Uterus (tissue), 4 donors: ENCODE data around the gene IL32. TPM values are rescaled to one million over a fixed set of nuclear protein-coding genes. Genes with fewer than 3 reads are reported as not detected.

Experiments
- DNase-seq, 2 donors: peaks; one replicate each; pipeline ENCODE4 v3.0.0-alpha.2; 2019 to 2020
- H3K27ac ChIP-seq, 2 donors: fragments of 200-600 bp; sonication (generic); 1 replicate in 1 of 2; 2 replicates in 1 of 2; pipeline ENCODE4 v1.5.1; 2016 to 2018
- H3K27me3 ChIP-seq, 2 donors: fragments of 200-600 bp; sonication (generic); one replicate each; pipeline ENCODE4 v1.5.1; 2018 to 2019; ENCODE audit warnings: control low read depth in 1 of 2
- H3K36me3 ChIP-seq, 2 donors: fragments of 200-600 bp; sonication (generic); one replicate each; pipeline ENCODE4 v1.5.1; 2019; ENCODE audit warnings: control low read depth in 1 of 2
- H3K4me1 ChIP-seq, 2 donors: fragments of 200-600 bp; sonication (generic); one replicate each; pipeline ENCODE4 v1.5.1; 2018 to 2019; ENCODE audit warnings: control low read depth in 1 of 2
- H3K4me3 ChIP-seq, 2 donors: fragments of 200-600 bp; sonication (generic); 1 replicate in 1 of 2; 2 replicates in 1 of 2; pipeline ENCODE4 v1.5.1; 2018 to 2019; ENCODE audit warnings: mild to moderate bottlenecking in 1 of 2
- H3K9me3 ChIP-seq, 2 donors: fragments of 200-600 bp; sonication (generic); one replicate each; pipeline ENCODE4 v1.5.1; 2019; ENCODE audit warnings: control low read depth in 1 of 2
- POLR2A ChIP-seq, 2 donors: fragments of 450-650 bp; IDR thresholded peaks; one replicate each; pipeline ENCODE4 v1.6.1; 2016; ENCODE audit warnings: antibody characterized with exemption in 2 of 2, mild to moderate bottlenecking in 1 of 2, moderate library complexity in 1 of 2
- intact Hi-C: fragments of 100-400 bp; cut with DNase I; formaldehyde crosslinking; loops from one replicate; pipeline ENCODE4 v1.15.1; 2023; ENCODE audit warnings: low total_unique reads
- total RNA-seq, 4 donors: library from RNA; depleted of rRNA in 3 of 4; stranded (reverse); fragments of >200 nt in 3 of 4; gene quantifications; one replicate each; pipeline versions ENCODE4 v1.1.0 to v1.2.4, GENCODE V29; 2014 to 2023
- TF ChIP-seq, protein P1 (sequence below), 4 experiments: fragments of 200-600 bp in 2 of 4; fragments of 450-650 bp in 2 of 4; sonication (generic) in 2 of 4; IDR thresholded peaks; one replicate each; pipeline ENCODE4 v1.5.1; 2016 to 2019; ENCODE audit warnings: antibody characterized with exemption in 4 of 4, mild to moderate bottlenecking in 2 of 4, moderate library complexity in 1 of 4
- donor health status: DM: yes; HTN: yes; CAD: no.

IL32 gene
- total RNA-seq, 4 donors from 2014 or later, result 7.5 to 37.1 (median 20.9) TPM

DNA sequence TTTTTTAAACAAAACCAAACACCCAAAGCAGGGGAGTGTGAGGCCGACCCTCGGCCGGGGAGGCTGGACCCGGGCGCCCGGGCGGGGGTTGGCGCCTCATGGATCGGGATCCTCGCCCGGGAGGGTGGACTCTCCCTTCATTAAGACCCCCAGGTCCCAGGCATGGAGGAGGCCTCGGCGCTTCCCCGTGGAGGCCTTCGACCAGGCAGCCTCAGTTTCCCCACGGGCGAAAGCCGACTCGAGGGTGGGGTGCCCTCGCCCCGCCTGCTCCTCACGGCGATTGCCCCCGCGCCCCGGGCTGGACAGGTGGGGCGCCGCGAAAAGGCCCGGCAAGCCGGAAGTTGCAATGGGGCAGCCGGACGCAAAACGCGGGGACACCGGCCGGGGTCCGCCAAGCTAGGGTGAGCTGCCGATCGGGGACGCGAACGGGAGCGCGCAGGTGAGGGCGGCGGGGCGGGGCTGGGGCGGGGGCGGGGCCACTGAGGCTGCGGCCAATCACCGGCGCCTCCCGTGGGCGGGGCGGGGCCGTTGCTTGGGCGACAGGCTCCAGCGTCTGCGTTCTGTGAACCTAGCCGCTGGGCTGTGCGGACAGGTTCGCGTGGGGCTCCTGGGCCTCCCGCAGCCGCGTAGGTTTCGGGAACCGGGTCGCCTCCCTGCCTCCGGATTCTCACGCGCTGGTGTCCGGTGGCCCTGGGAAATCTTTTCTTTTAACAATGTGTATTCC, 40.9 kb downstream of the IL32 start:
- H3K36me3 ChIP-seq, result no peaks in the 10 kb centered on the region
- peak overlapping the region; percentile 74 for H3K27ac ChIP-seq
- intact Hi-C loops, result no loop called here
- H3K4me1 ChIP-seq, result peaks cover 0 to 7% of the 10 kb centered on the region in 2 donors
- H3K4me3 ChIP-seq, result peak overlapping the region; percentile 51 to 60
- DNase-seq, result peak; percentile 89
- no peaks in the 10 kb centered on the region for H3K27me3 ChIP-seq
- peak in 1 of 2 donors; percentile 64 for TF ChIP-seq POLR2A (IDR thresholded peaks at IDR 0.05)
- TF ChIP-seq, protein P1, sequence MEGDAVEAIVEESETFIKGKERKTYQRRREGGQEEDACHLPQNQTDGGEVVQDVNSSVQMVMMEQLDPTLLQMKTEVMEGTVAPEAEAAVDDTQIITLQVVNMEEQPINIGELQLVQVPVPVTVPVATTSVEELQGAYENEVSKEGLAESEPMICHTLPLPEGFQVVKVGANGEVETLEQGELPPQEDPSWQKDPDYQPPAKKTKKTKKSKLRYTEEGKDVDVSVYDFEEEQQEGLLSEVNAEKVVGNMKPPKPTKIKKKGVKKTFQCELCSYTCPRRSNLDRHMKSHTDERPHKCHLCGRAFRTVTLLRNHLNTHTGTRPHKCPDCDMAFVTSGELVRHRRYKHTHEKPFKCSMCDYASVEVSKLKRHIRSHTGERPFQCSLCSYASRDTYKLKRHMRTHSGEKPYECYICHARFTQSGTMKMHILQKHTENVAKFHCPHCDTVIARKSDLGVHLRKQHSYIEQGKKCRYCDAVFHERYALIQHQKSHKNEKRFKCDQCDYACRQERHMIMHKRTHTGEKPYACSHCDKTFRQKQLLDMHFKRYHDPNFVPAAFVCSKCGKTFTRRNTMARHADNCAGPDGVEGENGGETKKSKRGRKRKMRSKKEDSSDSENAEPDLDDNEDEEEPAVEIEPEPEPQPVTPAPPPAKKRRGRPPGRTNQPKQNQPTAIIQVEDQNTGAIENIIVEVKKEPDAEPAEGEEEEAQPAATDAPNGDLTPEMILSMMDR (IDR thresholded peaks at IDR 0.05), result peak in 1 of 4 experiments; percentile 19
- no peaks in the 10 kb centered on the region for H3K9me3 ChIP-seq

DNA sequence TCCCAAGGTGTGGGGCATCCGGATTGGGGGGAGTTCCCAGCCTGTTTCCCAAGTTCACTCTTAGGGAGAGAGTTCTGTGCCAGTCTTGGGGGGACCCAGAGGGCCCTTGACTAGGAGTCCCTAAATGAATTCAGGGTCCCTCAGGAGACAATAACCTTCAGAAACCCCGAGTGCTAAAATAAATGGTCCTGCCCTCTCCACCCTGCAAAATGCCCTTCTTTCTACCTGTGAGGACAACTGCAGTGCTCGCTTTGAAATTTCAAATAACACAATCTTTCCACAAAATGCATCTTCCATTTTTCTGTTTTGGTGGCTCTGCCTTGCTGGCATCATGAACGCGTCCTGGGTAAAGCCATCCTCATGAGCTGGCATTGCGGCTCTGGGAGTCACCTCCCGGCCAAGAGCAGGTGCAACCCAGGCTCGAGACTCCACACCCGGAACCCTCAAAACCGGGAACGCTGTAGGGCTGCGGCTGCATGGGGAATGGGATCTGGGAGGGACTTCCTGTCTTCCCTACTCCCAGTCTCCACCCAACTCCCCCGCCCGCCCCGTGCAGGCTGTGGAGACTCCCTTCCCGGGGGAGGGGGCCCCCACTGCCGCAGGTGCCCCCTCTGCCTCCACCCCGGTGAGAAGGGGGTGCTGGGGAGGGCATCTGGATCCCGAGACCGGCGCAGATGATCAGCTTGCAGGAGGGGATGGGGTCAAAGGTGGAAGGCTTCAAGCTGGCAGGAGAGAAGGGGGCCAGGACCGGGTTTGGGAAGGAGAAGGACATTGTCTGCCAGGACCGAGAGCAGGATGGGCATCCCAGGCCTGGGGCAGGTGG, 46.8 kb downstream of the IL32 start, which contains the start of gene ZNF205:
Gene ZNF205 (plus strand): TSS at position 529 of the 823 bp plus-strand sequence. CDS start 845 bp downstream, outside the sequence.
- peak; percentile 70 to 72 for DNase-seq
- TF ChIP-seq POLR2A (IDR thresholded peaks at IDR 0.05), result no peak
- TF ChIP-seq, protein P1 (IDR thresholded peaks at IDR 0.05), result peak in 1 of 4 experiments; percentile 10
- peak within 1 kb of the TSS; percentile 72 to 74 for H3K4me3 ChIP-seq
- H3K4me1 ChIP-seq, result peaks cover 0 to 5% of the 10 kb centered on the region in 2 donors
- H3K9me3 ChIP-seq, result no peaks in the 10 kb centered on the region
- intact Hi-C loops, result no loop called here
- H3K27ac ChIP-seq, result peak within 1 kb of the TSS; percentile 79 to 81
- H3K27me3 ChIP-seq, result no peaks in the 10 kb centered on the region
- no peaks in the 10 kb centered on the region for H3K36me3 ChIP-seq

DNA sequence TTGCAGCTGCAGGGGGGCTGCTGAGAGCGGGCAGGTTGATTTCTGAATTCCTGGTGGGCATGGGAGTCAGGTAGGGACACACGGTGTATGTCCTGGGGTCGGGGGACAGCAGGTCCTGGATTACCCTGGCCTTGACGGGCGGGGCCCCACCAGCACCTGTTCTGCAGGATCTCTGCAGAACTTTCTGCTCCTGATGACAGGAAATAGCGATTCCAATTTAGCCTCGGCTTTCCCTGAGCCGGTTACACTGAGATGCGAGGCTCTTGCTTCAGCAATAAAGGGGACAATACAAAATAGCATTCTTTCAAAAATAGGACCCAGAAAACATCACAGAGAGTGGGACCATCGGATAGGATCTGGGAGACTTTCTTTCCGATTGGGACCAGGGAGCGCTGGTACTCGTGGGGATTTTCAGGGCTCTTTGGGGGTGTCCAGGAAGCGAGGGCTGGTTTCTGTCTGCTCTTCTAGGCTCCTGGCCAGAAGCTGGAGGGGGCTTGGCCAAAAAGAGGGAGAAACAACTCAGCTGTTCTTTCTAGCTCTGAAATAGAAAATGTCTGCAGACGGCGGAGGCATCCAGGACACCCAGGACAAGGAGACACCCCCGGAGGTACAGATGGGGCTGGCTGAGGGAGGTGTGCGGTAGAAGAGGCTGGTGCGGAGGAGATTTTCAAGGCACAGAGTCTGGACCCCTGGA, 47.6 kb downstream of the IL32 start:
- Histone ChIP-seq H3K27ac (peak overlapping the region; percentile 79 to 81), H3K4me1 (peaks cover 0 to 4% of the 10 kb centered on the region in 2 donors), H3K36me3 (no peaks in the 10 kb centered on the region), H3K4me3 (peak overlapping the region; percentile 72 to 74), H3K27me3 (no peaks in the 10 kb centered on the region), H3K9me3 (no peaks in the 10 kb centered on the region)
- TF ChIP-seq POLR2A (IDR thresholded peaks at IDR 0.05), result no peak
- TF ChIP-seq, protein P1 (IDR thresholded peaks at IDR 0.05), result no peak
- DNase-seq, result peak in 1 of 2 donors; percentile 57
- intact Hi-C loops, result no loop called here

DNA sequence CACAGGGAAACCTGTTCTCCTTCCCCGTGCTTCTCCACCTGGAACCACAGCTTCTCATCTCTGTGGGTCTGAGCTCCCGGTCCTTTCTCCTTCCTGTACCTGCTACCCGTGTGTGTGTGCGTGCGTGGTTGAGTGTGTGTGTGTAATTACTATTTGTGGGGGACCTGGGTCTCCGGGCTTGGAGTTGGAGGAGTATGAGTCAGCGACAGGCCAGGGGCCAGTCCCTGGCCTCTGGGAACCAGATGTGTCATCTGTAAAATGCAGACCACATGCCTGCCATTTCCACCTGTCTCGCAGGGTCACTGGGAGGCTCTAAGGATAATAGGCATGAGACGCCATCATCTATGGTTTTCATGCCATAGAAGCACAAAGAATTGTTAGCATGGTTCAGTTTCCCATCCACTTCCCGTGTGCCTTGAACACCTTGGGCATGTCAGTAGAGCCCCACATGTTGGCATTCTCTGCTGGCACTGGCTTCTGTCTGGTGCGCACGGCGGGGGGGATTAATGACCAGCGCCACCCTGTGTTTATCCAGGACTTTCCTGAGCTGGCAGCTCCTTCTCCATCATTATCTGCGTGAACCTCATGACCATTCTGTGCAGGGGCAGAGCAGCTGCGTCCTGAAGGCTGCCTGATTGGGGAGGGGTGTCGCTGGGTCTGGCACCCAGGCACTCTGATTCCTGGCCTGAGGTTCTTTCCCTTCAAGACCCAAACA, 48.5 kb downstream of the IL32 start:
- no peaks in the 10 kb centered on the region for H3K9me3 ChIP-seq
- no peak for DNase-seq
- TF ChIP-seq, protein P1 (IDR thresholded peaks at IDR 0.05), result no peak
- no peak for TF ChIP-seq POLR2A (IDR thresholded peaks at IDR 0.05)
- H3K4me1 ChIP-seq, result peaks cover 0 to 4% of the 10 kb centered on the region in 2 donors
- H3K4me3 ChIP-seq, result peak overlapping the region in 1 of 2 donors; percentile 74
- no peak overlapping the region for H3K27ac ChIP-seq
- H3K27me3 ChIP-seq, result no peaks in the 10 kb centered on the region
- H3K36me3 ChIP-seq, result no peaks in the 10 kb centered on the region
- intact Hi-C loops, result no loop called here
